Fibroblast of lung (primary cell): ENCODE data around the gene HRG.
"Not testable (repeated sequence)": the region's sequence is repeated elsewhere in the genome, so short reads cannot be mapped to it uniquely, and the experiment has no call there.

Experiments used
- CTCF ChIP-seq, 2 donors: IDR thresholded peaks in 1 of 2; conservative IDR thresholded peaks in 1 of 2; 1 replicate in 1 of 2; 2 replicates in 1 of 2; pipeline ENCODE4 v1.5.1; 2011 to 2012; ENCODE audit warnings: low read length in 2 of 2, control low read depth in 1 of 2, inconsistent platforms in 1 of 2, low read depth in 1 of 2, mild to moderate bottlenecking in 1 of 2
- EZH2 ChIP-seq: IDR thresholded peaks from 2 replicates; pipeline ENCODE4 v1.5.1; 2012; ENCODE audit warnings: low read length, control low read depth, mild to moderate bottlenecking; ENCODE audit errors: missing control alignments

DNA sequence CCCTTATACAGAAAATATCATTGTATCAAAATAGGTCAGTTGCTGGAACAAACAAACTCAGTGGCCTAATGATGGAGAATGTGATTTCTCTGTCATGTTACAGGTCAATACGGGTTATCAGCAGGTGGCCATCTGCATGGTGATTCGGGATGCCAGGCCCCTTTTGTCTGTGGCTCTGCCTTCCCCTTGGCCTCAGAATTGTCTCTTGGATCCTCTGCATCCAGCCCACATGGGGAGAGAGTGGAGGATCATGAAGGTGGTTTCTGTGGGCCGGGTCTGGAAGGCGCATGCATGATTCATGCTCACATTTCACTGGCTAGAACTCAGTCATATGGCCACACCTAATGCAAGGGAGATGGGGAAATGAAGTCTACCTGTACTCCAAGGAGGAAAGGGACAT, 44.9 kb downstream of the HRG start:
- TF ChIP-seq CTCF (conservative IDR thresholded peaks at IDR 0.05 in 1 of 2, IDR thresholded peaks at IDR 0.05 in 1 of 2; ENCODE audit: low read depth in 1 of 2, low read length in 2 of 2); EZH2: not testable (repeated sequence)
